H1 (cell line): ENCODE measurements around the gene ARID1B. TPM values are rescaled to one million over a fixed set of nuclear protein-coding genes. Genes with fewer than 3 reads are reported as not detected.

Experiments used
- CTCF ChIA-PET: fragments of 300-600 bp; sonication (Branson Sonifier 250); formaldehyde crosslinking; loops from one replicate; lab custom pipeline; 2021; ENCODE audit not compliant: partially characterized antibody; lab: Charles Lee
- POLR2A ChIA-PET: fragments of 300-600 bp; sonication (Branson Sonifier 250); formaldehyde crosslinking; loops from one replicate; lab custom pipeline; 2021; ENCODE audit warnings: inconsistent platforms; ENCODE audit not compliant: partially characterized antibody; lab: Charles Lee
- DNase-seq, 2 experiments: peaks; one replicate each; pipeline versions ENCODE4 v3.0.0 to v3.0.0-alpha.2; 2010 to 2022; ENCODE audit warnings: low spot score in 2 of 2, low read depth in 1 of 2, mixed read lengths in 1 of 2
- FAIRE-seq: peaks from 2 replicates; lab custom pipeline; 2011; peaks lifted over from hg19 to GRCh38; lab: Jason Lieb, UNC
- H2AFZ ChIP-seq: 2 replicates; pipeline ENCODE4 v1.8.1; 2012; ENCODE audit warnings: low read length, inconsistent platforms
- H2AK5ac ChIP-seq: 2 replicates; pipeline ENCODE4 v1.6.1; 2013; ENCODE audit warnings: low read depth, low read length
- H2BK120ac ChIP-seq: replicated peaks from 2 replicates; pipeline ENCODE3; 2013; ENCODE audit warnings: low read depth, low read length, inconsistent platforms
- H2BK12ac ChIP-seq: 2 replicates; pipeline ENCODE4 v1.6.1; 2013; ENCODE audit warnings: low read depth, low read length
- H2BK15ac ChIP-seq: 2 replicates; pipeline ENCODE4 v1.6.1; 2013; ENCODE audit warnings: low read length
- H2BK20ac ChIP-seq: 2 replicates; pipeline ENCODE4 v1.6.1; 2013; ENCODE audit warnings: low read length
- H2BK5ac ChIP-seq: 2 replicates; pipeline ENCODE4 v1.6.1; 2013; ENCODE audit warnings: low read depth, low read length
- H3K14ac ChIP-seq: 2 replicates; pipeline ENCODE4 v1.6.1; 2013; ENCODE audit warnings: inconsistent platforms; ENCODE audit not compliant: insufficient read length
- H3K18ac ChIP-seq: 2 replicates; pipeline ENCODE4 v1.6.1; 2013; ENCODE audit warnings: low read length; ENCODE audit errors: extremely low read depth
- H3K23ac ChIP-seq: 2 replicates; pipeline ENCODE4 v1.6.1; 2013; ENCODE audit warnings: inconsistent platforms; ENCODE audit not compliant: insufficient read length
- H3K23me2 ChIP-seq: 2 replicates; pipeline ENCODE4 v1.6.1; 2013; ENCODE audit warnings: low read depth, low read length
- H3K27ac ChIP-seq: 2 replicates; pipeline ENCODE4 v1.6.1; 2011; ENCODE audit warnings: low read depth, low read length, inconsistent platforms
- H3K27me3 ChIP-seq, 4 experiments: replicated peaks in 1 of 4; 1 replicate in 1 of 4; 2 replicates in 3 of 4; pipeline versions ENCODE4 v1.6.1 to v1.8.1; 2011 to 2013; ENCODE audit warnings: low read length in 3 of 4, mild to moderate bottlenecking in 3 of 4, inconsistent platforms in 2 of 4, mixed read lengths in 2 of 4, moderate library complexity in 1 of 4; ENCODE audit not compliant: control insufficient read depth in 3 of 4, insufficient read depth in 3 of 4; ENCODE audit errors: extremely low read depth in 1 of 4
- H3K36me3 ChIP-seq, 4 experiments: 2 replicates each; pipeline versions ENCODE4 v1.6.1 to v1.8.1; 2011 to 2013; ENCODE audit warnings: mild to moderate bottlenecking in 4 of 4, low read length in 3 of 4, moderate library complexity in 2 of 4, control low read depth in 1 of 4, inconsistent platforms in 1 of 4; ENCODE audit not compliant: insufficient read depth in 4 of 4, control insufficient read depth in 2 of 4
- H3K4ac ChIP-seq: replicated peaks from 2 replicates; pipeline ENCODE3; 2013; ENCODE audit warnings: low read length, low read depth, mixed read lengths, inconsistent platforms; ENCODE audit not compliant: insufficient read length
- H3K4me1 ChIP-seq, 4 experiments: replicated peaks in 1 of 4; 1 replicate in 1 of 4; 2 replicates in 3 of 4; pipeline versions ENCODE4 v1.6.1 to v1.8.1; 2011 to 2013; ENCODE audit warnings: low read length in 3 of 4, inconsistent platforms in 2 of 4, mixed read lengths in 1 of 4; ENCODE audit not compliant: insufficient read depth in 4 of 4, control insufficient read depth in 3 of 4
- H3K4me2 ChIP-seq, 2 experiments: 2 replicates each; pipeline versions ENCODE4 v1.6.1 to v1.8.1; 2011 to 2013; ENCODE audit warnings: low read depth in 2 of 2, low read length in 2 of 2, control low read depth in 1 of 2, inconsistent platforms in 1 of 2, mild to moderate bottlenecking in 1 of 2; ENCODE audit not compliant: insufficient read depth in 1 of 2
- H3K4me3 ChIP-seq, 4 experiments: fragments of 200-600, 300-600 bp in 1 of 4; sonication (generic), shearing (Covaris generic), sonication (Bioruptor Twin) in 1 of 4; 2 replicates each; pipeline versions ENCODE4 v1.5.1 to v1.8.1; 2011 to 2016; ENCODE audit warnings: low read length in 4 of 4, low read depth in 3 of 4, control low read depth in 2 of 4, inconsistent platforms in 2 of 4, mild to moderate bottlenecking in 2 of 4, mixed read lengths in 1 of 4, moderate library complexity in 1 of 4; ENCODE audit not compliant: insufficient read depth in 2 of 4; ENCODE audit errors: extremely low read depth in 1 of 4
- H3K56ac ChIP-seq: replicated peaks from 2 replicates; pipeline ENCODE3; 2013; ENCODE audit warnings: low read depth, mild to moderate bottlenecking, mixed read lengths, low read length, inconsistent platforms; ENCODE audit not compliant: insufficient read length
- H3K79me1 ChIP-seq: 2 replicates; pipeline ENCODE4 v1.6.1; 2013; ENCODE audit warnings: low read depth, low read length, control low read depth
- H3K79me2 ChIP-seq, 2 experiments: 2 replicates each; pipeline versions ENCODE4 v1.6.1 to v1.8.1; 2012 to 2013; ENCODE audit warnings: low read length in 2 of 2, mild to moderate bottlenecking in 2 of 2, inconsistent platforms in 1 of 2; ENCODE audit not compliant: insufficient read depth in 2 of 2, control insufficient read depth in 1 of 2
- H3K9ac ChIP-seq, 4 experiments: replicated peaks in 1 of 4; 1 replicate in 1 of 4; 2 replicates in 3 of 4; pipeline versions ENCODE4 v1.6.1 to v1.8.1; 2011 to 2013; ENCODE audit warnings: low read depth in 3 of 4, low read length in 3 of 4, control low read depth in 2 of 4, mild to moderate bottlenecking in 2 of 4, moderate library complexity in 2 of 4, inconsistent platforms in 1 of 4; ENCODE audit errors: extremely low read depth in 1 of 4
- H3K9me3 ChIP-seq, 2 experiments: 2 replicates each; pipeline versions ENCODE4 v1.6.1 to v1.8.1; 2012 to 2013; ENCODE audit warnings: mild to moderate bottlenecking in 2 of 2, moderate library complexity in 2 of 2, control low read depth in 1 of 2, inconsistent platforms in 1 of 2, low read depth in 1 of 2, low read length in 1 of 2, mixed read lengths in 1 of 2; ENCODE audit not compliant: insufficient read depth in 2 of 2
- H4K20me1 ChIP-seq, 2 experiments: replicated peaks in 1 of 2; 2 replicates each; pipeline versions ENCODE3 to v1.8.1; 2011 to 2013; ENCODE audit warnings: inconsistent platforms in 2 of 2, low read length in 2 of 2, mild to moderate bottlenecking in 1 of 2; ENCODE audit not compliant: insufficient read depth in 2 of 2, control insufficient read depth in 1 of 2
- H4K5ac ChIP-seq: 2 replicates; pipeline ENCODE4 v1.6.1; 2013; ENCODE audit warnings: low read length, low read depth, mixed read lengths, inconsistent platforms; ENCODE audit not compliant: insufficient read length
- H4K8ac ChIP-seq: 2 replicates; pipeline ENCODE4 v1.8.0; 2013; ENCODE audit warnings: mild to moderate bottlenecking, moderate library complexity, low read length, inconsistent platforms; ENCODE audit not compliant: insufficient read depth; ENCODE audit errors: extremely low read depth
- H4K91ac ChIP-seq: replicated peaks from 2 replicates; pipeline ENCODE3; 2013; ENCODE audit warnings: low read length, mixed read lengths, inconsistent platforms; ENCODE audit not compliant: insufficient read length
- MAX ChIP-seq: IDR thresholded peaks from 2 replicates; pipeline ENCODE4 v1.6.1; 2012; ENCODE audit warnings: inconsistent platforms
- NANOG ChIP-seq: IDR thresholded peaks from 2 replicates; pipeline ENCODE4 v1.6.1; 2011; ENCODE audit warnings: low read length, low read depth, mild to moderate bottlenecking, inconsistent platforms; ENCODE audit not compliant: insufficient read depth, poor library complexity, severe bottlenecking
- POLR2A ChIP-seq, 2 experiments: IDR thresholded peaks; 1 replicate in 1 of 2; 2 replicates in 1 of 2; pipeline ENCODE4 v1.6.1; 2011; ENCODE audit warnings: low read depth in 2 of 2, low read length in 2 of 2, mild to moderate bottlenecking in 2 of 2; ENCODE audit errors: control extremely low read depth in 1 of 2
- RNF2 ChIP-seq: fragments of 200-900, 300-1000 bp; sonication (generic); IDR thresholded peaks from 2 replicates; pipeline ENCODE4 v1.7.1; 2016; ENCODE audit warnings: borderline replicate concordance, low read depth, mild to moderate bottlenecking, antibody characterized with exemption, low read length; ENCODE audit not compliant: poor library complexity, severe bottlenecking; ENCODE audit errors: missing control alignments
- WGBS, 2 experiments: shearing (Covaris generic) in 1 of 2; methylation state at CpG; one replicate each; pipeline versions ENCODE4 v1.1.6 to v1.1.7; 2013 to 2015; ENCODE audit warnings: low lambda C conversion rate in 2 of 2, mixed read lengths in 2 of 2, inconsistent platforms in 1 of 2, low coverage in 1 of 2, missing lambda C conversion rate in 1 of 2; ENCODE audit not compliant: insufficient replicate concordance in 2 of 2, insufficient coverage in 1 of 2, insufficient read length in 1 of 2; ENCODE audit errors: extremely low coverage in 1 of 2, missing lambda C conversion rate in 1 of 2; 5-methylcytosine and 5-hydroxymethylcytosine counted together
- polyA plus RNA-seq, 7 experiments: library from polyadenylated mRNA; depleted of rRNA in 3 of 7; stranded (reverse) in 5 of 7; unstranded in 2 of 7; fragments of >200 nt in 5 of 7; fragments of 200-250 nt in 2 of 7; gene quantifications; 1 replicate in 5 of 7; 2 replicates in 1 of 7; 4 replicates in 1 of 7; pipeline versions ENCODE4 v1.2.1 to v1.2.3, GENCODE V29; 2011 to 2013; ENCODE audit warnings: missing spikeins in 2 of 7, mixed read lengths in 2 of 7
- total RNA-seq: library from RNA; stranded (reverse); fragmentation: NEBNext Ultra II Directional; extraction: Animal tissue kit (Norgen Biotek cat#: 25700); gene quantifications from 2 replicates; pipeline ENCODE4 v1.2.1, GENCODE V29; 2021

Gene ARID1B
- total and polyA plus RNA-seq, 2 of the 8 experiments (the other 6 are each of a cell fraction or from before 2014, with no cell fraction given): 24.3 to 70.3 TPM

- H3K14ac ChIP-seq: no peak overlapping the region
- no peaks in the 10 kb centered on the region for H3K79me1 ChIP-seq
- H3K23ac ChIP-seq: no peak overlapping the region
- H3K4me1 ChIP-seq: no peaks in the 10 kb centered on the region
- no peak overlapping the region for H4K91ac ChIP-seq
- H3K4me3 ChIP-seq: no peak overlapping the region
- H3K4ac ChIP-seq: no peak overlapping the region
- H2AK5ac ChIP-seq: no peak overlapping the region
- no peak overlapping the region for H3K27ac ChIP-seq
- H3K79me2 ChIP-seq: no peaks in the 10 kb centered on the region
- no peak overlapping the region for H2BK15ac ChIP-seq
- CTCF ChIA-PET: interaction anchor here (0.9 to 2.5 kb wide), 6 partner anchors 9 to 821 kb away, joined by 3 to 14 read pairs (median 4); no protein-coding TSS in a partner anchor
- no peak overlapping the region for H3K4me2 ChIP-seq
- TF ChIP-seq RNF2 (no peak), MAX (no peak), NANOG (no peak), POLR2A (IDR thresholded peaks at IDR 0.05; ENCODE audit: control extremely low read depth in 1 of 2, low read depth in 2 of 2, low read length in 2 of 2) (no peak)
- H4K8ac ChIP-seq: no peak overlapping the region
- no peak overlapping the region for H2BK12ac ChIP-seq
- H4K5ac ChIP-seq: no peak overlapping the region
- POLR2A ChIA-PET: no interaction called here
- H3K27me3 ChIP-seq: no peaks in the 10 kb centered on the region; a peak in 1 of 7 replicates
- H2AFZ ChIP-seq: no peak overlapping the region
- H2BK120ac ChIP-seq: no peak overlapping the region
- H2BK5ac ChIP-seq: no peak overlapping the region
- no peaks in the 10 kb centered on the region for H4K20me1 ChIP-seq
- H3K23me2 ChIP-seq: no peaks in the 10 kb centered on the region
- 78% methylated on average over 8 of the region's 8 CpGs; no CpG with 5 or more reads in 1 of the 2 experiments for WGBS, 2 experiments
- H3K56ac ChIP-seq: no peak overlapping the region
- DNase-seq (no peak), FAIRE-seq (no peak)
- no peak overlapping the region for H3K9ac ChIP-seq
- no peaks in the 10 kb centered on the region; a peak in 1 of 4 replicates for H3K9me3 ChIP-seq
- H3K36me3 ChIP-seq: no peaks in the 10 kb centered on the region
- H2BK20ac ChIP-seq: no peak overlapping the region
- no peak overlapping the region for H3K18ac ChIP-seq
Observed at GRCh38 chr6:157251586-157252247, 474.5 kb downstream of the ARID1B start.
